GM12891 (cell line): ENCODE results near the gene STK32B.

ENCODE experiments used
- DNase-seq: peaks from one replicate; pipeline ENCODE4 v3.0.0; 2011; ENCODE audit warnings: low spot score; ENCODE audit not compliant: insufficient read length
- FAIRE-seq: peaks from 2 replicates; lab custom pipeline; 2011; peaks lifted over from hg19 to GRCh38; lab: Jason Lieb, UNC
- PAX5 ChIP-seq: IDR thresholded peaks from 2 replicates; pipeline ENCODE4 v1.6.1; 2011; ENCODE audit warnings: low read length, moderate library complexity, mild to moderate bottlenecking; ENCODE audit not compliant: insufficient read depth, severe bottlenecking
- POLR2A ChIP-seq: IDR thresholded peaks from 2 replicates; pipeline ENCODE4 v1.6.1; 2011; ENCODE audit warnings: low read depth, low read length, control low read depth
- POLR2AphosphoS5 ChIP-seq: IDR thresholded peaks from 2 replicates; pipeline ENCODE4 v1.6.1; 2011; ENCODE audit warnings: low read depth, low read length, control low read depth
- POU2F2 ChIP-seq: IDR thresholded peaks from 2 replicates; pipeline ENCODE4 v1.6.1; 2011; ENCODE audit warnings: low read depth, mild to moderate bottlenecking, control low read depth, low read length, moderate library complexity
- SPI1 ChIP-seq: IDR thresholded peaks from 2 replicates; pipeline ENCODE4 v1.6.1; 2011; ENCODE audit warnings: low read depth, low read length, control low read depth
- TAF1 ChIP-seq: IDR thresholded peaks from 2 replicates; pipeline ENCODE4 v1.6.1; 2011; ENCODE audit warnings: low read depth, low read length, control low read depth

The STK32B gene

GRCh38 chr4:5503336-5503936 is 452.2 kb downstream of the STK32B start:
- no peak for FAIRE-seq
- DNase-seq, result no peak

GRCh38 chr4:5504486-5504885 is 453.2 kb downstream of the STK32B start:
- no peak for DNase-seq
- FAIRE-seq, result no peak
- TF ChIP-seq POU2F2 (no peak), SPI1 (no peak), TAF1 (no peak), POLR2A (no peak), POLR2AphosphoS5 (no peak), PAX5 (no peak)

More at GRCh38 chr4:5503336-5503936, 452.2 kb downstream of the STK32B start:
- TF ChIP-seq PAX5 (no peak), POU2F2 (no peak), SPI1 (no peak), TAF1 (no peak), POLR2AphosphoS5 (no peak), POLR2A (no peak)

- no peak for DNase-seq
- no peak for FAIRE-seq
- TF ChIP-seq TAF1 (no peak), POU2F2 (no peak), POLR2AphosphoS5 (no peak), SPI1 (no peak), POLR2A (no peak), PAX5 (no peak)
Observed at GRCh38 chr4:5510504-5510903, 459.2 kb downstream of the STK32B start.

GRCh38 chr4:5511791-5512190 is 460.5 kb downstream of the STK32B start:
- no peak for FAIRE-seq
- no peak for DNase-seq
- no peak for TF ChIP-seq POLR2AphosphoS5
- TF ChIP-seq TAF1, result no peak
- no peak for TF ChIP-seq PAX5
- no peak for TF ChIP-seq SPI1
- no peak for TF ChIP-seq POLR2A
- no peak for TF ChIP-seq POU2F2

GRCh38 chr4:5515646-5516045 is 464.4 kb downstream of the STK32B start:
- no peak for DNase-seq
- TF ChIP-seq SPI1, result no peak
- TF ChIP-seq POLR2A, result no peak
- no peak for TF ChIP-seq POLR2AphosphoS5
- TF ChIP-seq POU2F2, result no peak
- TF ChIP-seq TAF1, result no peak
- TF ChIP-seq PAX5, result no peak
- FAIRE-seq, result no peak

- TF ChIP-seq POLR2AphosphoS5, result no peak
- TF ChIP-seq SPI1, result no peak
- no peak for TF ChIP-seq POU2F2
- no peak for TF ChIP-seq POLR2A
- no peak for TF ChIP-seq TAF1
- TF ChIP-seq PAX5, result no peak
- no peak for FAIRE-seq
- no peak for DNase-seq
Observed at GRCh38 chr4:5517372-5517771, 466.1 kb downstream of the STK32B start.

GRCh38 chr4:5524446-5525299 is 473.4 kb downstream of the STK32B start:
- FAIRE-seq, result no peak
- DNase-seq, result no peak
- no peak for TF ChIP-seq POU2F2
- no peak for TF ChIP-seq POLR2A
- TF ChIP-seq SPI1, result no peak
- TF ChIP-seq PAX5, result no peak
- no peak for TF ChIP-seq POLR2AphosphoS5

GRCh38 chr4:5526080-5526846 is 475.0 kb downstream of the STK32B start:
- DNase-seq (no peak), FAIRE-seq (no peak)
- TF ChIP-seq POLR2A (no peak), POU2F2 (no peak), SPI1 (no peak), TAF1 (no peak), POLR2AphosphoS5 (no peak), PAX5 (no peak)

- FAIRE-seq (no peak), DNase-seq (no peak)
- no peak for TF ChIP-seq PAX5
- no peak for TF ChIP-seq TAF1
- TF ChIP-seq POLR2A, result no peak
- no peak for TF ChIP-seq SPI1
- no peak for TF ChIP-seq POU2F2
- no peak for TF ChIP-seq POLR2AphosphoS5
Observed at GRCh38 chr4:5527211-5527610, 475.9 kb downstream of the STK32B start.

- no peak for TF ChIP-seq SPI1
- no peak for TF ChIP-seq POLR2AphosphoS5
- no peak for TF ChIP-seq POLR2A
- no peak for TF ChIP-seq TAF1
- TF ChIP-seq PAX5, result no peak
- TF ChIP-seq POU2F2, result no peak
- FAIRE-seq (no peak), DNase-seq (no peak)
Observed at GRCh38 chr4:5528031-5528436, 476.8 kb downstream of the STK32B start.
